ENCODE measurements around the gene C10orf67. TPM values are rescaled to one million over a fixed set of nuclear protein-coding genes. Genes with fewer than 3 reads are reported as not detected.

The C10orf67 gene
- total RNA-seq, 1 experiment from 2014 or later: not detected

GRCh38 chr10:23193435-23194074, 151.0 kb downstream of the C10orf67 start:
- H2AK5ac ChIP-seq (ENCODE audit: insufficient read length, low read length): no peak overlapping the region
- no peak overlapping the region for H3K4ac ChIP-seq (ENCODE audit: low read depth, low read length)
- no peak overlapping the region for H3K18ac ChIP-seq (ENCODE audit: insufficient read length, low read depth, low read length)
- no peak overlapping the region for H2BK15ac ChIP-seq (ENCODE audit: low read depth, low read length)
- H3K23me2 ChIP-seq (ENCODE audit: insufficient read length, low read depth, low read length, poor library complexity, severe bottlenecking): peaks cover 4% of the 10 kb centered on the region
- H3T11ph ChIP-seq (ENCODE audit: low read length): no peak overlapping the region
- no peak overlapping the region for H3K14ac ChIP-seq (ENCODE audit: insufficient read depth, low read length)
- H3K9ac ChIP-seq (ENCODE audit: extremely low read depth, insufficient read length, low read length): no peak overlapping the region
- Mint-ChIP-seq H3K4me1 (peaks cover 19 to 48% of the 10 kb centered on the region in 2 experiments), H3K27me3 (ENCODE audit: low read depth) (peaks cover 97% of the 10 kb centered on the region), H3K36me3 (ENCODE audit: insufficient read depth in 1 of 3, low read depth in 3 of 3) (peaks cover 0 to 1% (median 0%) of the 10 kb centered on the region in 3 experiments; a peak in 2 of 7 replicates), H3K9me3 (peaks cover 6 to 20% of the 10 kb centered on the region in 2 experiments), H3K27ac (no peak overlapping the region), H3K4me3 (peak overlapping the region; percentile 24 to 67; a peak in 4 of 5 replicates)
- no peak overlapping the region for H2AFZ ChIP-seq (ENCODE audit: low read length)
- H2BK20ac ChIP-seq (ENCODE audit: low read depth, low read length, poor library complexity, severe bottlenecking): no peak overlapping the region
- peak overlapping the region; percentile 31 for H3K4me2 ChIP-seq (ENCODE audit: insufficient read depth, insufficient read length, low read length)
- H3K56ac ChIP-seq (ENCODE audit: insufficient read length, low read depth, low read length): no peak overlapping the region
- H4K8ac ChIP-seq (replicated peaks; ENCODE audit: insufficient read length, low read depth, low read length): no peak overlapping the region
- no peak overlapping the region for H4K5ac ChIP-seq (ENCODE audit: insufficient read length, low read depth, low read length)
- no peaks in the 10 kb centered on the region for H3K79me1 ChIP-seq (ENCODE audit: insufficient read depth, low read depth, low read length, poor library complexity, severe bottlenecking)
- H3K9me3 ChIP-seq (ENCODE audit: control insufficient read depth, low read depth, low read length): no peaks in the 10 kb centered on the region
- peaks cover 94% of the 10 kb centered on the region for H3K27me3 ChIP-seq (ENCODE audit: insufficient read depth, low read length)
- no peak for DNase-seq
- H3K23ac ChIP-seq (ENCODE audit: insufficient read length, low read depth, low read length): no peak overlapping the region
- no peak overlapping the region for H2BK120ac ChIP-seq (ENCODE audit: low read depth, low read length, poor library complexity, severe bottlenecking)
- H3K27ac ChIP-seq (ENCODE audit: insufficient read length, low read depth, low read length): no peak overlapping the region
- H2BK12ac ChIP-seq (ENCODE audit: insufficient read length, low read depth, low read length): no peak overlapping the region
- H4K91ac ChIP-seq (ENCODE audit: insufficient read length, low read depth, low read length): no peak overlapping the region
- WGBS (ENCODE audit: extremely low coverage, insufficient read length, low lambda C conversion rate): no CpG with 5 or more reads among the region's 19 CpGs
- H2BK5ac ChIP-seq (ENCODE audit: insufficient read length, low read length): no peak overlapping the region
- no peaks in the 10 kb centered on the region for H3K79me2 ChIP-seq (ENCODE audit: insufficient read depth, low read length)
- peaks cover 3% of the 10 kb centered on the region for H4K20me1 ChIP-seq (ENCODE audit: control insufficient read depth, insufficient read depth, insufficient read length)
- no peaks in the 10 kb centered on the region for H3K4me1 ChIP-seq (ENCODE audit: insufficient read depth, low read length)
- TF ChIP-seq, protein P1, sequence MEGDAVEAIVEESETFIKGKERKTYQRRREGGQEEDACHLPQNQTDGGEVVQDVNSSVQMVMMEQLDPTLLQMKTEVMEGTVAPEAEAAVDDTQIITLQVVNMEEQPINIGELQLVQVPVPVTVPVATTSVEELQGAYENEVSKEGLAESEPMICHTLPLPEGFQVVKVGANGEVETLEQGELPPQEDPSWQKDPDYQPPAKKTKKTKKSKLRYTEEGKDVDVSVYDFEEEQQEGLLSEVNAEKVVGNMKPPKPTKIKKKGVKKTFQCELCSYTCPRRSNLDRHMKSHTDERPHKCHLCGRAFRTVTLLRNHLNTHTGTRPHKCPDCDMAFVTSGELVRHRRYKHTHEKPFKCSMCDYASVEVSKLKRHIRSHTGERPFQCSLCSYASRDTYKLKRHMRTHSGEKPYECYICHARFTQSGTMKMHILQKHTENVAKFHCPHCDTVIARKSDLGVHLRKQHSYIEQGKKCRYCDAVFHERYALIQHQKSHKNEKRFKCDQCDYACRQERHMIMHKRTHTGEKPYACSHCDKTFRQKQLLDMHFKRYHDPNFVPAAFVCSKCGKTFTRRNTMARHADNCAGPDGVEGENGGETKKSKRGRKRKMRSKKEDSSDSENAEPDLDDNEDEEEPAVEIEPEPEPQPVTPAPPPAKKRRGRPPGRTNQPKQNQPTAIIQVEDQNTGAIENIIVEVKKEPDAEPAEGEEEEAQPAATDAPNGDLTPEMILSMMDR (conservative IDR thresholded peaks at IDR 0.05): no peak

Data from H9 (cell line).